GM23338 (cell line): ENCODE data around the gene SLC6A5. TPM values are rescaled to one million over a fixed set of nuclear protein-coding genes. Genes with fewer than 3 reads are reported as not detected.
A peak's percentile ranks its signal among the peaks of the same experiment; 100 is the strongest.

ENCODE experiments used
- ATAC-seq: fragments of 200-7000 bp; cut with Tn5 transposase; 3 replicates; pipeline ENCODE4 v1.9.1; 2020
- DNase-seq: peaks from one replicate; pipeline ENCODE4 v3.0.0-alpha.2; 2015; ENCODE audit warnings: low spot score
- H2AFZ ChIP-seq: fragments of 200-600 bp; sonication (generic); 2 replicates; pipeline ENCODE4 v1.8.0; 2016; ENCODE audit warnings: antibody characterized with exemption, mild to moderate bottlenecking, moderate library complexity
- H3F3A ChIP-seq: fragments of 200-600 bp; sonication (generic); replicated peaks from 2 replicates; pipeline ENCODE4 v1.8.0; 2017; ENCODE audit warnings: antibody characterized with exemption, mixed run types, low read depth
- H3K27ac ChIP-seq: fragments of 200-600 bp; sonication (generic); 2 replicates; pipeline ENCODE4 v1.6.1; 2016; ENCODE audit warnings: low read depth
- H3K27me3 ChIP-seq: fragments of 200-600 bp; sonication (generic); 2 replicates; pipeline ENCODE4 v1.8.0; 2016; ENCODE audit warnings: mild to moderate bottlenecking, mixed run types, moderate library complexity; ENCODE audit not compliant: insufficient read depth
- H3K36me3 ChIP-seq: fragments of 200-600 bp; sonication (generic); 2 replicates; pipeline ENCODE4 v1.8.0; 2016; ENCODE audit warnings: mild to moderate bottlenecking; ENCODE audit not compliant: insufficient read depth
- H3K4me1 ChIP-seq: fragments of 200-600 bp; sonication (generic); 2 replicates; pipeline ENCODE4 v1.8.0; 2016; ENCODE audit warnings: mild to moderate bottlenecking, moderate library complexity; ENCODE audit not compliant: insufficient read depth
- H3K4me2 ChIP-seq: fragments of 200-600 bp; sonication (generic); 2 replicates; pipeline ENCODE4 v1.7.1; 2017; ENCODE audit warnings: mixed run types
- H3K4me3 ChIP-seq: fragments of 200-600 bp; sonication (generic); 2 replicates; pipeline ENCODE4 v1.6.1; 2016; ENCODE audit warnings: mixed run types
- H3K79me2 ChIP-seq: fragments of 200-600 bp; sonication (generic); replicated peaks from 2 replicates; pipeline ENCODE4 v1.8.0; 2017; ENCODE audit warnings: mild to moderate bottlenecking; ENCODE audit not compliant: insufficient read depth
- H3K9me2 ChIP-seq: fragments of 200-600 bp; sonication (generic); 2 replicates; pipeline ENCODE4 v1.8.0; 2017; ENCODE audit not compliant: insufficient read depth
- H4K20me1 ChIP-seq: fragments of 200-600 bp; sonication (generic); replicated peaks from 2 replicates; pipeline ENCODE4 v1.8.0; 2017; ENCODE audit warnings: mild to moderate bottlenecking; ENCODE audit not compliant: insufficient read depth
- H3K27ac Mint-ChIP-seq: 2 replicates; pipeline ENCODE4 v1.8.0; 2020; ENCODE audit warnings: inconsistent platforms, mild to moderate bottlenecking, moderate library complexity, mixed read lengths
- H3K27me3 Mint-ChIP-seq: 3 replicates; pipeline ENCODE4 v1.8.0; 2022; ENCODE audit warnings: low read depth, mild to moderate bottlenecking, moderate library complexity, mixed read lengths, inconsistent platforms; ENCODE audit not compliant: insufficient read depth, poor library complexity
- H3K36me3 Mint-ChIP-seq: 3 replicates; pipeline ENCODE4 v1.8.0; 2021; ENCODE audit warnings: low read depth, mild to moderate bottlenecking, inconsistent platforms, moderate library complexity, mixed read lengths
- H3K4me1 Mint-ChIP-seq: 3 replicates; pipeline ENCODE4 v1.8.0; 2020; ENCODE audit warnings: mild to moderate bottlenecking, inconsistent platforms, mixed read lengths
- H3K4me3 Mint-ChIP-seq: 3 replicates; pipeline ENCODE4 v1.8.0; 2021; ENCODE audit warnings: moderate library complexity, mild to moderate bottlenecking, inconsistent platforms, mixed read lengths
- H3K9me3 Mint-ChIP-seq: 3 replicates; pipeline ENCODE4 v1.8.0; 2020; ENCODE audit warnings: moderate library complexity, mild to moderate bottlenecking, inconsistent platforms, mixed read lengths
- CREB1 ChIP-seq: fragments of 250-450 bp; sonication (Bioruptor Pico); IDR thresholded peaks from 2 replicates; pipeline ENCODE4 v1.5.0; 2020; ENCODE audit warnings: low read depth, mild to moderate bottlenecking, moderate library complexity
- CTCF ChIP-seq, 2 experiments: fragments of 200-600 bp in 1 of 2; sonication (generic) in 1 of 2; conservative IDR thresholded peaks; 2 replicates each; pipeline versions ENCODE4 v1.5.1 to v1.6.1; 2016 to 2017; ENCODE audit warnings: antibody characterized with exemption in 2 of 2, low read depth in 2 of 2, mild to moderate bottlenecking in 2 of 2, moderate library complexity in 1 of 2
- EZH2 ChIP-seq: fragments of 200-600 bp; sonication (generic); IDR thresholded peaks from one replicate; pipeline ENCODE4 v1.8.0; 2017; ENCODE audit warnings: antibody characterized with exemption, mild to moderate bottlenecking, low read depth; ENCODE audit not compliant: unreplicated experiment
- EZH2phosphoT487 ChIP-seq: fragments of 200-600 bp; sonication (generic); IDR thresholded peaks from one replicate; pipeline ENCODE4 v1.8.1; 2018; ENCODE audit warnings: antibody characterized with exemption; ENCODE audit not compliant: unreplicated experiment
- JUNB ChIP-seq: IDR thresholded peaks from one replicate; pipeline ENCODE4 v1.6.1; 2016; ENCODE audit warnings: antibody characterized with exemption; ENCODE audit not compliant: unreplicated experiment
- STAT1 ChIP-seq: IDR thresholded peaks from one replicate; pipeline ENCODE4 v1.6.1; 2016; ENCODE audit warnings: antibody characterized with exemption; ENCODE audit not compliant: unreplicated experiment
- polyA plus RNA-seq: library from polyadenylated mRNA; unstranded; fragments of >200 nt; fragmentation: Nextera tagmentation; extraction: Ambion mirVana; gene quantifications from 2 replicates; pipeline ENCODE4 v1.2.1, GENCODE V29; 2016
- total RNA-seq: library from RNA; depleted of rRNA; stranded (reverse); fragments of >200 nt; shearing (Covaris generic); gene quantifications from 2 replicates; pipeline ENCODE4 v1.2.3, GENCODE V29; 2014
- TF ChIP-seq, protein P1 (sequence below): IDR thresholded peaks from 2 replicates; pipeline ENCODE4 v1.6.1; 2016; ENCODE audit warnings: antibody characterized with exemption
- TF ChIP-seq, protein P2 (sequence below): fragments of 250-450 bp; sonication (Bioruptor Pico); IDR thresholded peaks from 2 replicates; pipeline ENCODE4 v1.5.0; 2020; ENCODE audit warnings: mild to moderate bottlenecking, moderate library complexity
- TF ChIP-seq, protein P3 (sequence below): IDR thresholded peaks from one replicate; pipeline ENCODE4 v1.6.1; 2018; ENCODE audit warnings: antibody characterized with exemption; ENCODE audit not compliant: unreplicated experiment

Gene SLC6A5
- total and polyA plus RNA-seq, 2 experiments from 2014 or later: not detected

- H3K4me3 Mint-ChIP-seq: no peak overlapping the region
- H2AFZ ChIP-seq: 0 out of 2 replicates have a peak overlapping the region, but pooled peaks have one; percentile 23
- DNase-seq (no peak), ATAC-seq (no peak)
- peaks cover 18% of the 10 kb centered on the region for H3K9me3 Mint-ChIP-seq
- H3K36me3 Mint-ChIP-seq: peaks cover 8% of the 10 kb centered on the region
- no peaks in the 10 kb centered on the region for H3F3A ChIP-seq
- H3K4me3 ChIP-seq: no peak overlapping the region
- H3K79me2 ChIP-seq: no peaks in the 10 kb centered on the region
- no peaks in the 10 kb centered on the region for H3K4me1 Mint-ChIP-seq
- no peaks in the 10 kb centered on the region for H4K20me1 ChIP-seq
- no peak overlapping the region for H3K4me2 ChIP-seq
- no peaks in the 10 kb centered on the region for H3K4me1 ChIP-seq
- H3K36me3 ChIP-seq: no peaks in the 10 kb centered on the region
- H3K27me3 ChIP-seq: no peaks in the 10 kb centered on the region
- no peaks in the 10 kb centered on the region for H3K9me2 ChIP-seq
- H3K27ac Mint-ChIP-seq: no peak overlapping the region
- no peaks in the 10 kb centered on the region for H3K27me3 Mint-ChIP-seq
- H3K27ac ChIP-seq: no peak overlapping the region
- TF ChIP-seq, protein P1, sequence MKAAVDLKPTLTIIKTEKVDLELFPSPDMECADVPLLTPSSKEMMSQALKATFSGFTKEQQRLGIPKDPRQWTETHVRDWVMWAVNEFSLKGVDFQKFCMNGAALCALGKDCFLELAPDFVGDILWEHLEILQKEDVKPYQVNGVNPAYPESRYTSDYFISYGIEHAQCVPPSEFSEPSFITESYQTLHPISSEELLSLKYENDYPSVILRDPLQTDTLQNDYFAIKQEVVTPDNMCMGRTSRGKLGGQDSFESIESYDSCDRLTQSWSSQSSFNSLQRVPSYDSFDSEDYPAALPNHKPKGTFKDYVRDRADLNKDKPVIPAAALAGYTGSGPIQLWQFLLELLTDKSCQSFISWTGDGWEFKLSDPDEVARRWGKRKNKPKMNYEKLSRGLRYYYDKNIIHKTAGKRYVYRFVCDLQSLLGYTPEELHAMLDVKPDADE: no peak
- TF ChIP-seq, protein P2, sequence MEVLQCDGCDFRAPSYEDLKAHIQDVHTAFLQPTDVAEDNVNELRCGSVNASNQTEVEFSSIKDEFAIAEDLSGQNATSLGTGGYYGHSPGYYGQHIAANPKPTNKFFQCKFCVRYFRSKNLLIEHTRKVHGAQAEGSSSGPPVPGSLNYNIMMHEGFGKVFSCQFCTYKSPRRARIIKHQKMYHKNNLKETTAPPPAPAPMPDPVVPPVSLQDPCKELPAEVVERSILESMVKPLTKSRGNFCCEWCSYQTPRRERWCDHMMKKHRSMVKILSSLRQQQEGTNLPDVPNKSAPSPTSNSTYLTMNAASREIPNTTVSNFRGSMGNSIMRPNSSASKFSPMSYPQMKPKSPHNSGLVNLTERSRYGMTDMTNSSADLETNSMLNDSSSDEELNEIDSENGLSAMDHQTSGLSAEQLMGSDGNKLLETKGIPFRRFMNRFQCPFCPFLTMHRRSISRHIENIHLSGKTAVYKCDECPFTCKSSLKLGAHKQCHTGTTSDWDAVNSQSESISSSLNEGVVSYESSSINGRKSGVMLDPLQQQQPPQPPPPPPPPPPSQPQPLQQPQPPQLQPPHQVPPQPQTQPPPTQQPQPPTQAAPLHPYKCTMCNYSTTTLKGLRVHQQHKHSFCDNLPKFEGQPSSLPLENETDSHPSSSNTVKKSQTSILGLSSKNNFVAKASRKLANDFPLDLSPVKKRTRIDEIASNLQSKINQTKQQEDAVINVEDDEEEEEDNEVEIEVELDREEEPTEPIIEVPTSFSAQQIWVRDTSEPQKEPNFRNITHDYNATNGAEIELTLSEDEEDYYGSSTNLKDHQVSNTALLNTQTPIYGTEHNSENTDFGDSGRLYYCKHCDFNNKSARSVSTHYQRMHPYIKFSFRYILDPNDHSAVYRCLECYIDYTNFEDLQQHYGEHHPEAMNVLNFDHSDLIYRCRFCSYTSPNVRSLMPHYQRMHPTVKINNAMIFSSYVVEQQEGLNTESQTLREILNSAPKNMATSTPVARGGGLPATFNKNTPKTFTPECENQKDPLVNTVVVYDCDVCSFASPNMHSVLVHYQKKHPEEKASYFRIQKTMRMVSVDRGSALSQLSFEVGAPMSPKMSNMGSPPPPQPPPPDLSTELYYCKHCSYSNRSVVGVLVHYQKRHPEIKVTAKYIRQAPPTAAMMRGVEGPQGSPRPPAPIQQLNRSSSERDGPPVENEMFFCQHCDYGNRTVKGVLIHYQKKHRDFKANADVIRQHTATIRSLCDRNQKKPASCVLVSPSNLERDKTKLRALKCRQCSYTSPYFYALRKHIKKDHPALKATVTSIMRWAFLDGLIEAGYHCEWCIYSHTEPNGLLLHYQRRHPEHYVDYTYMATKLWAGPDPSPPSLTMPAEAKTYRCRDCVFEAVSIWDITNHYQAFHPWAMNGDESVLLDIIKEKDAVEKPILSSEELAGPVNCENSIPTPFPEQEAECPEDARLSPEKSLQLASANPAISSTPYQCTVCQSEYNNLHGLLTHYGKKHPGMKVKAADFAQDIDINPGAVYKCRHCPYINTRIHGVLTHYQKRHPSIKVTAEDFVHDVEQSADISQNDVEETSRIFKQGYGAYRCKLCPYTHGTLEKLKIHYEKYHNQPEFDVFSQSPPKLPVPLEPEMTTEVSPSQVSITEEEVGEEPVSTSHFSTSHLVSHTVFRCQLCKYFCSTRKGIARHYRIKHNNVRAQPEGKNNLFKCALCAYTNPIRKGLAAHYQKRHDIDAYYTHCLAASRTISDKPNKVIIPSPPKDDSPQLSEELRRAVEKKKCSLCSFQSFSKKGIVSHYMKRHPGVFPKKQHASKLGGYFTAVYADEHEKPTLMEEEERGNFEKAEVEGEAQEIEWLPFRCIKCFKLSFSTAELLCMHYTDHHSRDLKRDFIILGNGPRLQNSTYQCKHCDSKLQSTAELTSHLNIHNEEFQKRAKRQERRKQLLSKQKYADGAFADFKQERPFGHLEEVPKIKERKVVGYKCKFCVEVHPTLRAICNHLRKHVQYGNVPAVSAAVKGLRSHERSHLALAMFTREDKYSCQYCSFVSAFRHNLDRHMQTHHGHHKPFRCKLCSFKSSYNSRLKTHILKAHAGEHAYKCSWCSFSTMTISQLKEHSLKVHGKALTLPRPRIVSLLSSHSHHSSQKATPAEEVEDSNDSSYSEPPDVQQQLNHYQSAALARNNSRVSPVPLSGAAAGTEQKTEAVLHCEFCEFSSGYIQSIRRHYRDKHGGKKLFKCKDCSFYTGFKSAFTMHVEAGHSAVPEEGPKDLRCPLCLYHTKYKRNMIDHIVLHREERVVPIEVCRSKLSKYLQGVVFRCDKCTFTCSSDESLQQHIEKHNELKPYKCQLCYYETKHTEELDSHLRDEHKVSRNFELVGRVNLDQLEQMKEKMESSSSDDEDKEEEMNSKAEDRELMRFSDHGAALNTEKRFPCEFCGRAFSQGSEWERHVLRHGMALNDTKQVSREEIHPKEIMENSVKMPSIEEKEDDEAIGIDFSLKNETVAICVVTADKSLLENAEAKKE (CRISPR knock-in tag): no peak
- TF ChIP-seq STAT1 (no peak), CREB1 (CRISPR knock-in tag) (no peak), JUNB (no peak), CTCF (conservative IDR thresholded peaks at IDR 0.05; ENCODE audit: low read depth in 2 of 2) (no peak), EZH2 (no peak), EZH2phosphoT487 (no peak)
- TF ChIP-seq, protein P3, sequence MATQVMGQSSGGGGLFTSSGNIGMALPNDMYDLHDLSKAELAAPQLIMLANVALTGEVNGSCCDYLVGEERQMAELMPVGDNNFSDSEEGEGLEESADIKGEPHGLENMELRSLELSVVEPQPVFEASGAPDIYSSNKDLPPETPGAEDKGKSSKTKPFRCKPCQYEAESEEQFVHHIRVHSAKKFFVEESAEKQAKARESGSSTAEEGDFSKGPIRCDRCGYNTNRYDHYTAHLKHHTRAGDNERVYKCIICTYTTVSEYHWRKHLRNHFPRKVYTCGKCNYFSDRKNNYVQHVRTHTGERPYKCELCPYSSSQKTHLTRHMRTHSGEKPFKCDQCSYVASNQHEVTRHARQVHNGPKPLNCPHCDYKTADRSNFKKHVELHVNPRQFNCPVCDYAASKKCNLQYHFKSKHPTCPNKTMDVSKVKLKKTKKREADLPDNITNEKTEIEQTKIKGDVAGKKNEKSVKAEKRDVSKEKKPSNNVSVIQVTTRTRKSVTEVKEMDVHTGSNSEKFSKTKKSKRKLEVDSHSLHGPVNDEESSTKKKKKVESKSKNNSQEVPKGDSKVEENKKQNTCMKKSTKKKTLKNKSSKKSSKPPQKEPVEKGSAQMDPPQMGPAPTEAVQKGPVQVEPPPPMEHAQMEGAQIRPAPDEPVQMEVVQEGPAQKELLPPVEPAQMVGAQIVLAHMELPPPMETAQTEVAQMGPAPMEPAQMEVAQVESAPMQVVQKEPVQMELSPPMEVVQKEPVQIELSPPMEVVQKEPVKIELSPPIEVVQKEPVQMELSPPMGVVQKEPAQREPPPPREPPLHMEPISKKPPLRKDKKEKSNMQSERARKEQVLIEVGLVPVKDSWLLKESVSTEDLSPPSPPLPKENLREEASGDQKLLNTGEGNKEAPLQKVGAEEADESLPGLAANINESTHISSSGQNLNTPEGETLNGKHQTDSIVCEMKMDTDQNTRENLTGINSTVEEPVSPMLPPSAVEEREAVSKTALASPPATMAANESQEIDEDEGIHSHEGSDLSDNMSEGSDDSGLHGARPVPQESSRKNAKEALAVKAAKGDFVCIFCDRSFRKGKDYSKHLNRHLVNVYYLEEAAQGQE: no peak
Measured at GRCh38 chr11:20559523-20560300, 39.7 kb upstream of the SLC6A5 start.
